ENCODE measurements around the gene SLC41A2. TPM values are rescaled to one million over a fixed set of nuclear protein-coding genes. Genes with fewer than 3 reads are reported as not detected.

The SLC41A2 gene
- total and polyA plus RNA-seq, 2 experiments from 2014 or later = 8.9 to 29.6 TPM

GRCh38 chr12:104963757-104964156, 5.7 kb upstream of the SLC41A2 start:
- peaks cover 22% of the 10 kb centered on the region for H3F3A ChIP-seq (ENCODE audit: insufficient read depth)
- H4K20me1 ChIP-seq (ENCODE audit: insufficient read depth) = no peaks in the 10 kb centered on the region
- H3K4me3 ChIP-seq = no peak overlapping the region
- H3K36me3 ChIP-seq (ENCODE audit: low read depth) = no peaks in the 10 kb centered on the region
- H3K27me3 ChIP-seq (replicated peaks; ENCODE audit: insufficient read depth) = 0 out of 2 replicates have a peak, but pooled peaks cover 6% of the 10 kb centered on the region
- H2AFZ ChIP-seq = no peak overlapping the region
- WGBS, 2 experiments (ENCODE audit: low coverage in 1 of 2, low lambda C conversion rate in 2 of 2, missing lambda C conversion rate in 2 of 2) = 57 to 59% methylated on average over 6 of the region's 6 CpGs
- in situ Hi-C loops (cut with MboI) = no loop called here
- no peak overlapping the region for H3K9ac ChIP-seq
- DNase-seq = no peak
- no peaks in the 10 kb centered on the region for H3K9me2 ChIP-seq (ENCODE audit: insufficient read depth)
- H3K4me1 ChIP-seq (ENCODE audit: insufficient read depth) = peaks cover 15% of the 10 kb centered on the region
- no peak overlapping the region for H3K4me2 ChIP-seq (ENCODE audit: unreplicated experiment)
- no peaks in the 10 kb centered on the region for H3K9me3 ChIP-seq (ENCODE audit: low read depth)
- TF ChIP-seq EZH2 (IDR thresholded peaks at IDR 0.05; ENCODE audit: insufficient read depth, poor library complexity, severe bottlenecking) (no peak), EZH2phosphoT487 (IDR thresholded peaks at IDR 0.05; ENCODE audit: insufficient read depth, low read depth) (no peak)
- no peaks in the 10 kb centered on the region for H3K79me2 ChIP-seq (ENCODE audit: insufficient read depth)
- no peak overlapping the region for H3K27ac ChIP-seq

- Histone ChIP-seq H3K27me3 (replicated peaks; ENCODE audit: insufficient read depth) (0 out of 2 replicates have a peak, but pooled peaks cover 6% of the 10 kb centered on the region), H3K9me2 (ENCODE audit: insufficient read depth) (no peaks in the 10 kb centered on the region), H3K4me3 (no peak overlapping the region), H3K9me3 (ENCODE audit: low read depth) (no peaks in the 10 kb centered on the region), H3K36me3 (ENCODE audit: low read depth) (no peaks in the 10 kb centered on the region), H3F3A (ENCODE audit: insufficient read depth) (peaks cover 24% of the 10 kb centered on the region), H3K4me2 (ENCODE audit: unreplicated experiment) (no peak overlapping the region), H3K9ac (no peak overlapping the region), H3K4me1 (ENCODE audit: insufficient read depth) (peaks cover 22% of the 10 kb centered on the region), H3K79me2 (ENCODE audit: insufficient read depth) (no peaks in the 10 kb centered on the region; the same call in 1 of the 2 replicates), H2AFZ (no peak overlapping the region), H3K27ac (no peak overlapping the region), H4K20me1 (ENCODE audit: insufficient read depth) (no peaks in the 10 kb centered on the region)
- DNase-seq = no peak
- 87 to 91% methylated on average over 4 of the region's 4 CpGs for WGBS, 2 experiments (ENCODE audit: low coverage in 1 of 2, low lambda C conversion rate in 2 of 2, missing lambda C conversion rate in 2 of 2)
- TF ChIP-seq EZH2 (IDR thresholded peaks at IDR 0.05; ENCODE audit: insufficient read depth, poor library complexity, severe bottlenecking) = no peak
- no peak for TF ChIP-seq EZH2phosphoT487 (IDR thresholded peaks at IDR 0.05; ENCODE audit: insufficient read depth, low read depth)
- in situ Hi-C loops (cut with MboI) = no loop called here
Measured at GRCh38 chr12:104960464-104960863, 2.4 kb upstream of the SLC41A2 start.

GRCh38 chr12:104959335-104959841, 1.3 kb upstream of the SLC41A2 start:
- peak; percentile 64 for DNase-seq
- peaks cover 24% of the 10 kb centered on the region for H3F3A ChIP-seq (ENCODE audit: insufficient read depth)
- H3K4me2 ChIP-seq (ENCODE audit: unreplicated experiment) = peak overlapping the region; percentile 95
- H3K4me3 ChIP-seq = peak overlapping the region; percentile 96
- peak overlapping the region; percentile 85 for H3K27ac ChIP-seq
- peak overlapping the region; percentile 79 for H2AFZ ChIP-seq
- no peaks in the 10 kb centered on the region; the same call in 1 of the 2 replicates for H3K79me2 ChIP-seq (ENCODE audit: insufficient read depth)
- 17 to 34% methylated on average over 2 of the region's 2 CpGs for WGBS, 2 experiments (ENCODE audit: low coverage in 1 of 2, low lambda C conversion rate in 2 of 2, missing lambda C conversion rate in 2 of 2)
- no peaks in the 10 kb centered on the region for H3K36me3 ChIP-seq (ENCODE audit: low read depth)
- H4K20me1 ChIP-seq (ENCODE audit: insufficient read depth) = no peaks in the 10 kb centered on the region
- H3K9me3 ChIP-seq (ENCODE audit: low read depth) = no peaks in the 10 kb centered on the region
- H3K27me3 ChIP-seq (replicated peaks; ENCODE audit: insufficient read depth) = no peaks in the 10 kb centered on the region
- H3K4me1 ChIP-seq (ENCODE audit: insufficient read depth) = peaks cover 22% of the 10 kb centered on the region
- H3K9me2 ChIP-seq (ENCODE audit: insufficient read depth) = no peaks in the 10 kb centered on the region
- H3K9ac ChIP-seq = peak overlapping the region; percentile 90
- TF ChIP-seq EZH2phosphoT487 (IDR thresholded peaks at IDR 0.05; ENCODE audit: insufficient read depth, low read depth) (no peak), EZH2 (IDR thresholded peaks at IDR 0.05; ENCODE audit: insufficient read depth, poor library complexity, severe bottlenecking) (no peak)
- in situ Hi-C loops (cut with MboI) = no loop called here

GRCh38 chr12:104958805-104959334, 780 bp upstream of the SLC41A2 start:
- H3K9me2 ChIP-seq (ENCODE audit: insufficient read depth) = no peaks in the 10 kb centered on the region
- peak overlapping the region; percentile 96 for H3K4me3 ChIP-seq
- peak overlapping the region; percentile 79 for H2AFZ ChIP-seq
- peak overlapping the region; percentile 95 for H3K4me2 ChIP-seq (ENCODE audit: unreplicated experiment)
- H3K27me3 ChIP-seq (replicated peaks; ENCODE audit: insufficient read depth) = no peaks in the 10 kb centered on the region
- WGBS, 2 experiments (ENCODE audit: low coverage in 1 of 2, low lambda C conversion rate in 2 of 2, missing lambda C conversion rate in 2 of 2) = 29 to 31% methylated on average over 14 of the region's 14 CpGs
- H3K27ac ChIP-seq = peak overlapping the region; percentile 85
- no peaks in the 10 kb centered on the region for H3K36me3 ChIP-seq (ENCODE audit: low read depth)
- peak overlapping the region; percentile 90 for H3K9ac ChIP-seq
- peaks cover 22% of the 10 kb centered on the region for H3K4me1 ChIP-seq (ENCODE audit: insufficient read depth)
- no peaks in the 10 kb centered on the region for H3K9me3 ChIP-seq (ENCODE audit: low read depth)
- TF ChIP-seq EZH2phosphoT487 (IDR thresholded peaks at IDR 0.05; ENCODE audit: insufficient read depth, low read depth) = no peak
- no peak for TF ChIP-seq EZH2 (IDR thresholded peaks at IDR 0.05; ENCODE audit: insufficient read depth, poor library complexity, severe bottlenecking)
- H3K79me2 ChIP-seq (ENCODE audit: insufficient read depth) = no peaks in the 10 kb centered on the region; the same call in 1 of the 2 replicates
- DNase-seq = no peak
- in situ Hi-C loops (cut with MboI) = no loop called here
- H4K20me1 ChIP-seq (ENCODE audit: insufficient read depth) = no peaks in the 10 kb centered on the region
- H3F3A ChIP-seq (ENCODE audit: insufficient read depth) = peaks cover 24% of the 10 kb centered on the region

Data from GM23248 (cell line).